Measurements from ENCODE around the gene UBE2K. TPM values are rescaled to one million over a fixed set of nuclear protein-coding genes. Genes with fewer than 3 reads are reported as not detected.

UBE2K gene
- total RNA-seq, 1 experiment from 2014 or later, result 151 TPM

DNA sequence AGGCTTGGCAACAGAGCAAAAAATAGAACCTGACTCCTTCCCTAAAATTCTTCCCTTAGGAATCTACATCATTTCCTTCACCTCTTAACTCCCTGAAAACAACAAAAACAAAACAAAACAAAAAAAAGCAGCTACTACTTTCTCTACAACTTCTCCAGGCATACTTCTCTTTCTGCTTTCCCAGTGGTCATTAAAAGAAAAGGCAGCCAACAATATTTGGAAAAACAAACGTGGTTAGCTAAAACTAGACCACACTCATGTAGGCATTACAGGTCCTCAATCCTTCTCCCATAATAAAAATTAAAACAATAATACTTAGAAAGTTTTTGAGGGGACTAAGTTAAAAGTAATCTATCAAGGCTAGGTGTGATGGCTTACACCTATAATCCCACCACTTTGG lies 30.2 kb upstream of the UBE2K start:
- H2BK15ac ChIP-seq (ENCODE audit: low read depth, low read length), result no peak overlapping the region
- H2BK5ac ChIP-seq (ENCODE audit: insufficient read length, low read length), result no peak overlapping the region
- Mint-ChIP-seq H3K4me1 (no peaks in the 10 kb centered on the region), H3K9me3 (peaks cover 0 to 3% of the 10 kb centered on the region in 2 experiments; a peak in 2 of 5 replicates), H3K27me3 (ENCODE audit: low read depth) (no peaks in the 10 kb centered on the region), H3K36me3 (ENCODE audit: insufficient read depth in 1 of 3, low read depth in 3 of 3) (no peaks in the 10 kb centered on the region; a peak in 1 of 7 replicates), H3K4me3 (no peak overlapping the region), H3K27ac (no peak overlapping the region)
- H3K79me1 ChIP-seq (ENCODE audit: insufficient read depth, low read depth, low read length, poor library complexity, severe bottlenecking), result no peaks in the 10 kb centered on the region
- no peaks in the 10 kb centered on the region for H3K79me2 ChIP-seq (ENCODE audit: insufficient read depth, low read length)
- no peak overlapping the region for H3K27ac ChIP-seq (ENCODE audit: insufficient read length, low read depth, low read length)
- H3K18ac ChIP-seq (ENCODE audit: insufficient read length, low read depth, low read length), result no peak overlapping the region
- no peak overlapping the region for H3K56ac ChIP-seq (ENCODE audit: insufficient read length, low read depth, low read length)
- H3K23ac ChIP-seq (ENCODE audit: insufficient read length, low read depth, low read length), result no peak overlapping the region
- no peak for DNase-seq
- no peak overlapping the region for H3K4ac ChIP-seq (ENCODE audit: low read depth, low read length)
- H3K4me2 ChIP-seq (ENCODE audit: insufficient read depth, insufficient read length, low read length), result no peak overlapping the region
- no peaks in the 10 kb centered on the region for H4K20me1 ChIP-seq (ENCODE audit: control insufficient read depth, insufficient read depth, insufficient read length)
- no peaks in the 10 kb centered on the region for H3K4me1 ChIP-seq (ENCODE audit: insufficient read depth, low read length)
- no peak overlapping the region for H2BK12ac ChIP-seq (ENCODE audit: insufficient read length, low read depth, low read length)
- H3K9me3 ChIP-seq (ENCODE audit: control insufficient read depth, low read depth, low read length), result no peaks in the 10 kb centered on the region
- no peak overlapping the region for H4K91ac ChIP-seq (ENCODE audit: insufficient read length, low read depth, low read length)
- no peak overlapping the region for H2BK120ac ChIP-seq (ENCODE audit: low read depth, low read length, poor library complexity, severe bottlenecking)
- no peak overlapping the region for H3K9ac ChIP-seq (ENCODE audit: extremely low read depth, insufficient read length, low read length)
- TF ChIP-seq, protein P1, sequence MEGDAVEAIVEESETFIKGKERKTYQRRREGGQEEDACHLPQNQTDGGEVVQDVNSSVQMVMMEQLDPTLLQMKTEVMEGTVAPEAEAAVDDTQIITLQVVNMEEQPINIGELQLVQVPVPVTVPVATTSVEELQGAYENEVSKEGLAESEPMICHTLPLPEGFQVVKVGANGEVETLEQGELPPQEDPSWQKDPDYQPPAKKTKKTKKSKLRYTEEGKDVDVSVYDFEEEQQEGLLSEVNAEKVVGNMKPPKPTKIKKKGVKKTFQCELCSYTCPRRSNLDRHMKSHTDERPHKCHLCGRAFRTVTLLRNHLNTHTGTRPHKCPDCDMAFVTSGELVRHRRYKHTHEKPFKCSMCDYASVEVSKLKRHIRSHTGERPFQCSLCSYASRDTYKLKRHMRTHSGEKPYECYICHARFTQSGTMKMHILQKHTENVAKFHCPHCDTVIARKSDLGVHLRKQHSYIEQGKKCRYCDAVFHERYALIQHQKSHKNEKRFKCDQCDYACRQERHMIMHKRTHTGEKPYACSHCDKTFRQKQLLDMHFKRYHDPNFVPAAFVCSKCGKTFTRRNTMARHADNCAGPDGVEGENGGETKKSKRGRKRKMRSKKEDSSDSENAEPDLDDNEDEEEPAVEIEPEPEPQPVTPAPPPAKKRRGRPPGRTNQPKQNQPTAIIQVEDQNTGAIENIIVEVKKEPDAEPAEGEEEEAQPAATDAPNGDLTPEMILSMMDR (conservative IDR thresholded peaks at IDR 0.05), result no peak
- H3K23me2 ChIP-seq (ENCODE audit: insufficient read length, low read depth, low read length, poor library complexity, severe bottlenecking), result no peaks in the 10 kb centered on the region
- WGBS (ENCODE audit: extremely low coverage, insufficient read length, low lambda C conversion rate), result no CpG with 5 or more reads among the region's 1 CpG
- no peak overlapping the region for H3T11ph ChIP-seq (ENCODE audit: low read length)
- no peak overlapping the region for H2AK5ac ChIP-seq (ENCODE audit: insufficient read length, low read length)
- H2BK20ac ChIP-seq (ENCODE audit: low read depth, low read length, poor library complexity, severe bottlenecking), result no peak overlapping the region
- H2AFZ ChIP-seq (ENCODE audit: low read length), result no peak overlapping the region
- no peak overlapping the region for H4K5ac ChIP-seq (ENCODE audit: insufficient read length, low read depth, low read length)
- H4K8ac ChIP-seq (replicated peaks; ENCODE audit: insufficient read length, low read depth, low read length), result no peak overlapping the region
- H3K14ac ChIP-seq (ENCODE audit: insufficient read depth, low read length), result no peak overlapping the region
- H3K27me3 ChIP-seq (ENCODE audit: insufficient read depth, low read length), result no peaks in the 10 kb centered on the region

All from H9 (cell line).